Naive thymus-derived CD4-positive, alpha-beta T cell (primary cell): ENCODE results near the gene GPHN. TPM values are rescaled to one million over a fixed set of nuclear protein-coding genes. Genes with fewer than 3 reads are reported as not detected.

Experiments used
- ATAC-seq: fragments of 150-1000 bp; cut with Tn5 transposase; 2 replicates; pipeline ENCODE4 v1.10.0; 2021; ENCODE audit warnings: mild to moderate bottlenecking, moderate library complexity
- CTCF ChIA-PET: fragments of 350-600 bp; sonication (Branson Sonifier 250); formaldehyde crosslinking; loops from one replicate; lab custom pipeline; 2021; ENCODE audit warnings: antibody characterized with exemption; lab: Charles Lee
- POLR2A ChIA-PET: fragments of 350-600 bp; sonication (Branson Sonifier 250); formaldehyde crosslinking; loops from one replicate; lab custom pipeline; 2021; ENCODE audit warnings: antibody characterized with exemption, inconsistent platforms; lab: Charles Lee
- DNase-seq, 9 donors: peaks; one replicate each; pipeline versions ENCODE4 v3.0.0 to v3.0.0-alpha.2; 2020 to 2022; ENCODE audit warnings: mixed read lengths in 1 of 9
- H3K27ac ChIP-seq: one replicate; pipeline ENCODE4 v1.7.0; 2013; ENCODE audit warnings: mild to moderate bottlenecking, low read depth, low read length, moderate library complexity
- H3K27me3 ChIP-seq, 2 donors: one replicate each; pipeline ENCODE4 v1.7.0; 2013; ENCODE audit warnings: low read length in 2 of 2, mild to moderate bottlenecking in 2 of 2, moderate library complexity in 2 of 2; ENCODE audit not compliant: control insufficient read depth in 2 of 2, insufficient read depth in 2 of 2
- H3K36me3 ChIP-seq, 3 experiments: 1 replicate in 2 of 3; 2 replicates in 1 of 3; pipeline ENCODE4 v1.7.0; 2013; ENCODE audit warnings: low read length in 3 of 3, mild to moderate bottlenecking in 3 of 3, moderate library complexity in 1 of 3; ENCODE audit not compliant: insufficient read depth in 3 of 3, control insufficient read depth in 2 of 3
- H3K4me1 ChIP-seq, 2 donors: one replicate each; pipeline ENCODE4 v1.7.0; 2013; ENCODE audit warnings: low read length in 2 of 2, mild to moderate bottlenecking in 2 of 2, moderate library complexity in 1 of 2; ENCODE audit not compliant: control insufficient read depth in 2 of 2, insufficient read depth in 2 of 2
- H3K4me3 ChIP-seq: 2 replicates; pipeline ENCODE4 v1.7.0; 2013; ENCODE audit warnings: mild to moderate bottlenecking, low read length
- H3K9me3 ChIP-seq, 3 experiments: 1 replicate in 2 of 3; 2 replicates in 1 of 3; pipeline ENCODE4 v1.7.0; 2013; ENCODE audit warnings: low read length in 3 of 3; ENCODE audit not compliant: control insufficient read depth in 2 of 3
- H3K27ac Mint-ChIP-seq, 9 donors: one replicate each; pipeline ENCODE4 v1.8.0; 2020 to 2022; ENCODE audit warnings: mixed read lengths in 9 of 9, mild to moderate bottlenecking in 8 of 9, moderate library complexity in 5 of 9, inconsistent platforms in 2 of 9
- H3K27me3 Mint-ChIP-seq, 5 donors: one replicate each; pipeline ENCODE4 v1.8.0; 2021 to 2022; ENCODE audit warnings: mixed read lengths in 5 of 5, mild to moderate bottlenecking in 1 of 5
- H3K36me3 Mint-ChIP-seq, 5 donors: one replicate each; pipeline ENCODE4 v1.8.0; 2020 to 2022; ENCODE audit warnings: mixed read lengths in 5 of 5, mild to moderate bottlenecking in 3 of 5, inconsistent platforms in 1 of 5
- H3K4me1 Mint-ChIP-seq, 7 donors: one replicate each; pipeline ENCODE4 v1.8.0; 2020 to 2022; ENCODE audit warnings: mixed read lengths in 7 of 7, mild to moderate bottlenecking in 3 of 7, inconsistent platforms in 1 of 7
- H3K4me3 Mint-ChIP-seq, 10 donors: one replicate each; pipeline ENCODE4 v1.8.0; 2020 to 2022; ENCODE audit warnings: mild to moderate bottlenecking in 10 of 10, mixed read lengths in 10 of 10, moderate library complexity in 6 of 10, inconsistent platforms in 2 of 10
- H3K9me3 Mint-ChIP-seq, 11 donors: one replicate each; pipeline ENCODE4 v1.8.0; 2020 to 2022; ENCODE audit warnings: mixed read lengths in 11 of 11, mild to moderate bottlenecking in 4 of 11, inconsistent platforms in 1 of 11, moderate library complexity in 1 of 11
- intact Hi-C, 2 donors: fragments of 100-400 bp; cut with micrococcal nuclease; formaldehyde crosslinking; loops; one replicate each; pipeline ENCODE4 v1.15.1; 2023
- polyA plus RNA-seq, 2 donors: library from polyadenylated mRNA; unstranded; fragments of 300-500 nt; fragmentation: Illumina TruSeq; gene quantifications; one replicate each; pipeline ENCODE4 v1.2.3, GENCODE V29; 2021
- total RNA-seq, 6 experiments: library from RNA in 5 of 6; stranded (reverse) in 5 of 6; gene quantifications; 1 replicate in 5 of 6; 2 replicates in 1 of 6; pipeline ENCODE4 v1.2.3 and lab custom pipeline; 2021 to 2026

The GPHN gene
- total and polyA plus RNA-seq, 7 experiments from 2014 or later, result 6.0 to 28.1 (median 14.3) TPM

- intact Hi-C loops, result loop anchor here (1.0 to 5.0 kb wide), 11 partner anchors 11 to 1966 kb away; partner anchors contain the start of genes EIF2S1 (in 2 of the 2), FNTB (in 2 of the 2), PALS1 (in 2 of the 2) and ARG2 (in 1 of the 2)
- peak overlapping the region; percentile 94 to 100 (median 99) for H3K4me3 Mint-ChIP-seq
Measured at GRCh38 chr14:66508547-66508845, 549 bp downstream of the GPHN start.

GRCh38 chr14:66508846-66509621 is 1.1 kb downstream of the GPHN start:
- intact Hi-C loops, result loop anchor here (1.0 to 5.0 kb wide), 11 partner anchors 10 to 1967 kb away; partner anchors contain the start of genes EIF2S1 (in 2 of the 2), FNTB (in 2 of the 2), PALS1 (in 2 of the 2) and ARG2 (in 1 of the 2)
- Histone ChIP-seq H3K27ac (peak overlapping the region; percentile 70), H3K4me1 (peaks cover 6 to 7% of the 10 kb centered on the region in 2 donors), H3K9me3 (no peaks in the 10 kb centered on the region), H3K27me3 (no peaks in the 10 kb centered on the region), H3K4me3 (peak overlapping the region; percentile 78), H3K36me3 (peaks cover 0 to 14% (median 0%) of the 10 kb centered on the region in 3 experiments)
- Mint-ChIP-seq H3K4me3 (peak overlapping the region; percentile 86 to 100 (median 94)), H3K27me3 (peaks cover 0 to 34% (median 0%) of the 10 kb centered on the region in 5 donors), H3K4me1 (peaks cover 16 to 49% (median 41%) of the 10 kb centered on the region in 7 donors), H3K36me3 (peaks cover 0 to 3% (median 0%) of the 10 kb centered on the region in 5 donors), H3K9me3 (no peaks in the 10 kb centered on the region), H3K27ac (peak overlapping the region in 8 of 9 donors; percentile 38 to 96 (median 65))
- CTCF ChIA-PET, result no interaction called here
- DNase-seq (peak; percentile 20 to 68 (median 35)), ATAC-seq (no peak)
- POLR2A ChIA-PET, result interaction anchor here (0.6 to 1.7 kb wide), 2 partner anchors 12 to 758 kb away, joined by 3 to 10 read pairs; no protein-coding TSS in a partner anchor

More at GRCh38 chr14:66508547-66508845, 549 bp downstream of the GPHN start:
- DNase-seq (no peak), ATAC-seq (no peak)
- Mint-ChIP-seq H3K4me1 (peaks cover 16 to 48% (median 40%) of the 10 kb centered on the region in 7 donors), H3K36me3 (peaks cover 0 to 3% (median 0%) of the 10 kb centered on the region in 5 donors), H3K9me3 (no peaks in the 10 kb centered on the region), H3K27ac (peak overlapping the region in 8 of 9 donors; percentile 63 to 96 (median 90)), H3K27me3 (peaks cover 0 to 33% (median 0%) of the 10 kb centered on the region in 5 donors)
- CTCF ChIA-PET, result interaction anchor here (0.7 kb wide), 1 partner anchor 777 kb away, joined by 4 read pairs; no protein-coding TSS in a partner anchor
- Histone ChIP-seq H3K36me3 (peaks cover 0 to 14% (median 0%) of the 10 kb centered on the region in 3 experiments), H3K27ac (peak overlapping the region; percentile 70), H3K4me3 (peak overlapping the region; percentile 78), H3K4me1 (peaks cover 6 to 7% of the 10 kb centered on the region in 2 donors), H3K9me3 (no peaks in the 10 kb centered on the region), H3K27me3 (no peaks in the 10 kb centered on the region)
- POLR2A ChIA-PET, result interaction anchor here (0.6 to 1.7 kb wide), 5 partner anchors 11 to 1406 kb away, joined by 3 to 10 read pairs (median 4); partner anchors contain the start of genes MAX and PALS1

- H3K4me3 Mint-ChIP-seq, result peak overlapping the region; percentile 16 to 100 (median 94)
- peak overlapping the region in 2 of 9 donors; percentile 59 to 96 for H3K27ac Mint-ChIP-seq
- no peaks in the 10 kb centered on the region for H3K9me3 ChIP-seq
- DNase-seq (no peak), ATAC-seq (no peak)
- no peak overlapping the region for H3K27ac ChIP-seq
- no peaks in the 10 kb centered on the region for H3K9me3 Mint-ChIP-seq
- H3K36me3 ChIP-seq, result peaks cover 0 to 14% (median 0%) of the 10 kb centered on the region in 3 experiments
- H3K27me3 Mint-ChIP-seq, result peaks cover 0 to 37% (median 0%) of the 10 kb centered on the region in 5 donors
- peaks cover 0 to 3% (median 0%) of the 10 kb centered on the region in 5 donors for H3K36me3 Mint-ChIP-seq
- intact Hi-C loops, result loop anchor here (2.0 to 5.0 kb wide), 6 partner anchors 1098 to 1968 kb away; partner anchors contain the start of genes FNTB (in 2 of the 2), FUT8 (in 1 of the 2), HSPA2 (in 1 of the 2) and MAX (in 1 of the 2)
- H3K4me1 ChIP-seq, result peaks cover 6 to 7% of the 10 kb centered on the region in 2 donors
- POLR2A ChIA-PET, result interaction anchor here (0.6 kb wide), 1 partner anchor 164 kb away, joined by 3 read pairs; no protein-coding TSS in a partner anchor
- H3K27me3 ChIP-seq, result no peaks in the 10 kb centered on the region
- H3K4me1 Mint-ChIP-seq, result peaks cover 16 to 49% (median 41%) of the 10 kb centered on the region in 7 donors
- CTCF ChIA-PET, result interaction anchor here (0.7 kb wide), 1 partner anchor 553 kb away, joined by 3 read pairs; no protein-coding TSS in a partner anchor
- H3K4me3 ChIP-seq, result no peak overlapping the region
Measured at GRCh38 chr14:66509874-66510273, 1.9 kb downstream of the GPHN start.

- Mint-ChIP-seq H3K9me3 (no peaks in the 10 kb centered on the region), H3K4me3 (no peak overlapping the region), H3K4me1 (peaks cover 16 to 41% (median 35%) of the 10 kb centered on the region in 7 donors), H3K27ac (no peak overlapping the region), H3K27me3 (peaks cover 0 to 37% (median 0%) of the 10 kb centered on the region in 5 donors), H3K36me3 (peaks cover 0 to 3% (median 0%) of the 10 kb centered on the region in 5 donors)
- no peak for ATAC-seq
- H3K4me1 ChIP-seq, result peaks cover 2 to 7% of the 10 kb centered on the region in 2 donors
- no peaks in the 10 kb centered on the region for H3K27me3 ChIP-seq
- H3K4me3 ChIP-seq, result no peak overlapping the region
- intact Hi-C loops, result no loop called here
- CTCF ChIA-PET, result no interaction called here
- no peak overlapping the region for H3K27ac ChIP-seq
- peaks cover 0 to 14% (median 0%) of the 10 kb centered on the region in 3 experiments for H3K36me3 ChIP-seq
- no peak for DNase-seq
- POLR2A ChIA-PET, result no interaction called here
- H3K9me3 ChIP-seq, result no peaks in the 10 kb centered on the region
Measured at GRCh38 chr14:66511849-66512248, 3.9 kb downstream of the GPHN start.

GRCh38 chr14:66514213-66514612 is 6.3 kb downstream of the GPHN start:
- peaks cover 0 to 45% (median 0%) of the 10 kb centered on the region in 5 donors for H3K27me3 Mint-ChIP-seq
- DNase-seq (no peak), ATAC-seq (no peak)
- H3K4me3 Mint-ChIP-seq, result no peak overlapping the region
- peaks cover 0 to 7% of the 10 kb centered on the region in 2 donors for H3K4me1 ChIP-seq
- no peaks in the 10 kb centered on the region for H3K9me3 ChIP-seq
- ChIA-PET POLR2A (no interaction called here), CTCF (interaction anchor here (0.9 kb wide), 1 partner anchor 17 kb away, joined by 3 read pairs; no protein-coding TSS in a partner anchor)
- peaks cover 14 to 36% (median 30%) of the 10 kb centered on the region in 7 donors for H3K4me1 Mint-ChIP-seq
- intact Hi-C loops, result no loop called here
- peaks cover 0 to 3% (median 0%) of the 10 kb centered on the region in 5 donors for H3K36me3 Mint-ChIP-seq
- no peak overlapping the region for H3K27ac Mint-ChIP-seq
- H3K36me3 ChIP-seq, result no peaks in the 10 kb centered on the region
- H3K9me3 Mint-ChIP-seq, result peaks cover 0 to 7% (median 0%) of the 10 kb centered on the region in 11 donors
- no peaks in the 10 kb centered on the region for H3K27me3 ChIP-seq
- no peak overlapping the region for H3K4me3 ChIP-seq
- no peak overlapping the region for H3K27ac ChIP-seq

- Histone ChIP-seq H3K36me3 (no peaks in the 10 kb centered on the region), H3K4me3 (no peak overlapping the region), H3K4me1 (no peaks in the 10 kb centered on the region), H3K27ac (no peak overlapping the region), H3K9me3 (no peaks in the 10 kb centered on the region), H3K27me3 (no peaks in the 10 kb centered on the region)
- H3K4me1 Mint-ChIP-seq, result peaks cover 0 to 40% (median 21%) of the 10 kb centered on the region in 7 donors
- POLR2A ChIA-PET, result interaction anchor here (0.6 kb wide), 1 partner anchor 12 kb away, joined by 8 read pairs; no protein-coding TSS in a partner anchor
- no peaks in the 10 kb centered on the region for H3K27me3 Mint-ChIP-seq
- H3K27ac Mint-ChIP-seq, result no peak overlapping the region
- H3K4me3 Mint-ChIP-seq, result no peak overlapping the region
- H3K36me3 Mint-ChIP-seq, result peaks cover 0 to 11% (median 4%) of the 10 kb centered on the region in 5 donors
- DNase-seq, result no peak
- CTCF ChIA-PET, result no interaction called here
- peaks cover 0 to 18% (median 4%) of the 10 kb centered on the region in 11 donors for H3K9me3 Mint-ChIP-seq
- intact Hi-C loops, result no loop called here
- ATAC-seq, result no peak
Measured at GRCh38 chr14:66530526-66530925, 22.6 kb downstream of the GPHN start.
